ENCODE results near the gene VSIG4. TPM values are rescaled to one million over a fixed set of nuclear protein-coding genes. Genes with fewer than 3 reads are reported as not detected.

Gene VSIG4
- total RNA-seq, 1 donor from 2014 or later, result 0.54 TPM

- H3K4me3 ChIP-seq (ENCODE audit: low read depth, low read length), result no peak overlapping the region
- no peak for TF ChIP-seq CTCF (IDR thresholded peaks at IDR 0.05; ENCODE audit: insufficient read depth, low read length, poor library complexity, severe bottlenecking)
- DNase-seq (ENCODE audit: low read depth), result no peak
- H3K27me3 ChIP-seq (ENCODE audit: control insufficient read depth, insufficient read depth, low read length), result no peaks in the 10 kb centered on the region
- no peaks in the 10 kb centered on the region for H3K36me3 ChIP-seq (ENCODE audit: control insufficient read depth, insufficient read depth, low read length)
Measured at GRCh38 chrX:66022632-66023384, 17.1 kb downstream of the VSIG4 start.

DNA sequence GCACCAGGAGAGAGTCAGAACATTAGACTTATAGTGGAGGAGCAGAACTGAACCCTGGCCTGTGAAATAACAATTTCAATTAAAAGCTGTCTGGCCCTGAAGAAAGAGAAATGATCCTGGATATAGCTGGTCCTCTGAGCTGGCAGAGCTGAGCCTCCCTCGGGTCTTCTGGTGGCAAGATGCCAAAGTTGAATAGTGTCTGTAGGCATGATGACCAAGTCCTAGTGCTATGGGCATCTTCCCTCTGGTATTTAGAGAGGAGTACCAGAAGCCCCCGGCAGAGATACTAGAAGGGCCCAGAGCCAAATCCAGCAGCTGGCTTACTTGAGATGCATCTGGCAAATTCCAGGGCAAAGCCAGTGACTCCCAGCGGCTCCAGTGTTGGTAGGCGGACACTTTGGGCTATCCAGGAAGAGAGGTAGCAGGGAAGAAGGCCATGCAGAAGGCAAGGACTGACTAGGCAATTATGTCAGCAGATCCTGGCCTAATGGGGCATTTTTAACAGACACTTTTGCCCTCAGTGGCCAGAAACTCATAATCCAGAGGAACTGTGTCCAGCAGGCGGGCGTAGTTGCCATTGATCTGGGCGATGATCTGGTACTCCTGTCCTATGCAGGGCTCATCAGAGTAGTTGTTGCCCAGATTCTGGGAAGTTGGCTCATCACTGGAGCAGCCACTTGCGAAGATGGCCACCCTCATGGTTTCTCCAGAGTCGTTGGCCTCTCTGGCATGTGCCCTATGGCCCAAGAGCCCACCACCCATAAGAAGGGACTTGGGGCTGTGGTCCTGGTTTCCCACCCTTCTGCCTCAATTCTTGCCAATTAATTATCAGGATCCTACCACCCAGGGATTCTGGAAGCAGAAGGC is 17.9 kb downstream of the VSIG4 start:
- TF ChIP-seq CTCF (IDR thresholded peaks at IDR 0.05; ENCODE audit: insufficient read depth, low read length, poor library complexity, severe bottlenecking), result no peak
- DNase-seq (ENCODE audit: low read depth), result no peak
- Histone ChIP-seq H3K27me3 (ENCODE audit: control insufficient read depth, insufficient read depth, low read length) (no peaks in the 10 kb centered on the region), H3K4me3 (ENCODE audit: low read depth, low read length) (no peak overlapping the region), H3K36me3 (ENCODE audit: control insufficient read depth, insufficient read depth, low read length) (no peaks in the 10 kb centered on the region)

- Histone ChIP-seq H3K36me3 (ENCODE audit: control insufficient read depth, insufficient read depth, low read length) (no peaks in the 10 kb centered on the region), H3K27me3 (ENCODE audit: control insufficient read depth, insufficient read depth, low read length) (no peaks in the 10 kb centered on the region), H3K4me3 (ENCODE audit: low read depth, low read length) (no peak overlapping the region)
- no peak for TF ChIP-seq CTCF (IDR thresholded peaks at IDR 0.05; ENCODE audit: insufficient read depth, low read length, poor library complexity, severe bottlenecking)
- DNase-seq (ENCODE audit: low read depth), result no peak
Measured at GRCh38 chrX:66021401-66021764, 18.5 kb downstream of the VSIG4 start.

DNA sequence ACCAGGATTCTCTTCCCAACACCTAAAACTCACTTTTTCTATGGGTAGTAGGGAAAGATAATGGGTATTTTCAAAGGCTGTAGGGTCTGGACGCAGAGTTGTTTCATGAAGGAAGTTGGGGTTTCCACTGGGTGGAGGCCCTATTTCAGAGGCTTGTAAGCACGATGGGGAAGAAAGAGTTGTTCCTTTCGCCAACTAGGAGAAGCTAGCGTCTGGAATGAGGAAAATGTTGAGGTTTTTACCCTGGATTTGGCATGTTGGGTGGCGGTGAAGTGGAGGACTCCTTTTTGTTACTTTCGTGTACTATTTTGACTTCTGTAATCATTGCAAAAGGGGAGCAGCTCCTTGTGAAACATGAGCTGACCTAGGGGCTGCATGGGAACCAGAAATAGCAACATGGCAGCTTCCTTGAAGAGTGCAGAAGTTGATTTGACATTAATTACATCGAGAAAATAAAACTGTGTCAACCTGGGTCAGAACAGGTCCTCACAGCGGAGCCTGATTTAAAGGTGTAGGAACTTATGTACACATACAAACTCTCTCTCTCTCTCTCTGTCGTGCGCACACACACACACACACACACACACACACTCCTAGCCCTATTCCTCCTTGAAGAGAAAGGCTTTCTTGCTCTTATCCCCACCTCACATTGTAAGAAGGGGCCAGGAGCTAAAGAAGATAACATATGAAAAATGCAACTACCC is 19.1 kb downstream of the VSIG4 start:
- Histone ChIP-seq H3K4me3 (ENCODE audit: low read depth, low read length) (no peak overlapping the region), H3K36me3 (ENCODE audit: control insufficient read depth, insufficient read depth, low read length) (no peaks in the 10 kb centered on the region), H3K27me3 (ENCODE audit: control insufficient read depth, insufficient read depth, low read length) (no peaks in the 10 kb centered on the region)
- no peak for DNase-seq (ENCODE audit: low read depth)
- TF ChIP-seq CTCF (IDR thresholded peaks at IDR 0.05; ENCODE audit: insufficient read depth, low read length, poor library complexity, severe bottlenecking), result no peak

DNA sequence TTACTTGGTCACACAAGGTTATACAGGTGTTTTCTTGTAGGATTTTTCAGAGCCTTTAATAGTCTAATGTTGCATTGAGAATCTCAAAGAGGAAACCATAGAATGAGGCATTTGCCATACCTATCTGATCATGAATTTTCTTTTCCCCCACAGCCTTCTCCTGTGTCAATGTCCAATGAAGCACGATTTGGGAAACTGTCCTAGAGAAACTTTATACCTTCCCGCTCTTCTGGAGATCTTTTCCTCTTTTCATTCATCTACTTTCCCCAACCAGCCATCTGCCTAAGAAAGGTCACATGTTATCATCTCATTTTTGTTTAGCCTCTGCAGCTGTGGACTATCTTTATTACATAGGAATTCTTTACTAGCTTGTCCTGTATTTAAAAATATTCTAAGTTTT is 19.9 kb downstream of the VSIG4 start:
- no peak overlapping the region for H3K4me3 ChIP-seq (ENCODE audit: low read depth, low read length)
- no peak for TF ChIP-seq CTCF (IDR thresholded peaks at IDR 0.05; ENCODE audit: insufficient read depth, low read length, poor library complexity, severe bottlenecking)
- no peaks in the 10 kb centered on the region for H3K27me3 ChIP-seq (ENCODE audit: control insufficient read depth, insufficient read depth, low read length)
- no peaks in the 10 kb centered on the region for H3K36me3 ChIP-seq (ENCODE audit: control insufficient read depth, insufficient read depth, low read length)
- no peak for DNase-seq (ENCODE audit: low read depth)
